SKM-1 treated with dmso at 0.1 percent for 144 hours (cell line): ENCODE results near the gene ADNP2.

Experiments used
- DNase-seq: peaks from one replicate; lab custom pipeline; 2025; ENCODE audit not compliant: unreplicated experiment; lab: John Stamatoyannopoulos, UW

ADNP2 gene

GRCh38 chr18:80171054-80171872 is 62.2 kb downstream of the ADNP2 start:
- peak; percentile 27 for DNase-seq

DNA sequence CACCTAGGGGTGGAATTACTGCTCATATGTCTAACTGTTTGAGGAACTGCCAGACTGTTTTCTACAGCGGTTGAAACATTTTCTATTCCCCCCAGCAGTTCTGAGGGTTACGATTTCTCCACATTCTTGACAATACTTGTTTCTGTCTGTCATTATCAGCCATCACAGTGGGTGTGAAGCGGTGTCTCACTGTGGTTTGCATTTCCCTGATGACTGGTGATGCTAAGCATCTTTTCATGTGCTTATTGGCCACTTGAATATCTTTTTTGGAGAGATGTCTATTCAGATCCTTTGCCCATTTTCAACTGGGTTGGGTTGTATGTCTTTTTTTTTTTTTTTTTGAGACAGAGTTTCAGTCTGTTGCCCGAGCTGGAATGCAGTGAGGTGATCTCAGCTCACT is 63.0 kb downstream of the ADNP2 start:
- no peak for DNase-seq

DNA sequence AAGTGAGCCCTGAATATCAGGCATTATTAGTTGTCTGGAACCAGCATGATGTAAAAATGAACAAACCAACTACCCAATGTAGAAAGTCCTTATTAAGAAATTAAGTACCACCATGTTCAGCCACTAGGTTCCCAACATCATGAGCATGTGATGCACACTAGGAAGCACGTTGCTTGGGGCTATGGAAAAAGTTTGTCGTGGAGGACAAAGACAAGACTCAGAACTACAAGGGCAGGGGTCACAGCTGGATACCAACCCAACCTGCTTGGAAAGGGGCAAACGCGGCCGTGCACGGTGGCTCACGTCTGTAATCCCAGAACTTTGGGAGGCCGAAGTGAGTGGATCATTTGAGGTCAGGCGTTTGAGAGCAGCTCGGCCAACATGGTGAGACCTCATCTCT is 64.0 kb downstream of the ADNP2 start:
- no peak for DNase-seq

DNA sequence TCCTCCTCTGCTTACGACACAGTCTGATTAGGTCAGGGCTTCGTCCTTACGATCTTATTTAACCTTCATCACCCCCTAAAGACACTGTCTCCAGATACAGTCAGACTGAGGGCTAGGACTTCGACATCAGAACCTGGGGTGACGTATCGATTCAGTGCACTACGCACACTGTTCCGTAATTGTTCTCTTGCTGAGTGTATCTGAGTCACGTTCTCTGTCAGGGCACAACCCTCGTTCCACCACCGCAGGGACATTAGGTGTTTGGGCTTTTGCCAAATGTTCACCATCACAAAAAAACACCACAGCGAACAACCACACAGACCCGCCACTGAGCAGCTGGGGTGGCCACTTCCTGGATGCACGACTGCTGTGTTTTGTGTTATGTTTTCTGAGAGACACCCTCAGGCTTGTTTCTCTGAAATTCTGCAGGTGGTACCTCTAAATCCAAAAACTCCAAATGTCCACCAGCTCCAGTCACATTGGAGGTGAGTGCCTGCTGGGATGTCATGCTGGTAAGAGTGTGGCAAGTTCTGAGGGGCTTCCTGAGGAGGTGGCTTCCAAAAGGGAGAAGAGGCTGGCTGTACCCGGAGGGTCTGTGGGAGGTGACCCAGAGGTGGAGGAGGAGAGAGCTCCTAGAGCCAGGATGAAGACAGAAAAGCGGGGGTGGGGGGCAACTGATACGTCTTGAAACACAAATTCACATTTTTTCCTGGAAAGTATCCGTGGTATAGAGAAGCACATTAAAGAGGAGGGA is 66.6 kb downstream of the ADNP2 start:
- no peak for DNase-seq

- DNase-seq: no peak
These were observed 67.4 kb downstream of the ADNP2 start for GRCh38 chr18:80176334-80177073.

GRCh38 chr18:80177128-80177527 is 68.1 kb downstream of the ADNP2 start:
- no peak for DNase-seq

GRCh38 chr18:80178935-80179818 is 70.1 kb downstream of the ADNP2 start:
- DNase-seq: no peak

DNA sequence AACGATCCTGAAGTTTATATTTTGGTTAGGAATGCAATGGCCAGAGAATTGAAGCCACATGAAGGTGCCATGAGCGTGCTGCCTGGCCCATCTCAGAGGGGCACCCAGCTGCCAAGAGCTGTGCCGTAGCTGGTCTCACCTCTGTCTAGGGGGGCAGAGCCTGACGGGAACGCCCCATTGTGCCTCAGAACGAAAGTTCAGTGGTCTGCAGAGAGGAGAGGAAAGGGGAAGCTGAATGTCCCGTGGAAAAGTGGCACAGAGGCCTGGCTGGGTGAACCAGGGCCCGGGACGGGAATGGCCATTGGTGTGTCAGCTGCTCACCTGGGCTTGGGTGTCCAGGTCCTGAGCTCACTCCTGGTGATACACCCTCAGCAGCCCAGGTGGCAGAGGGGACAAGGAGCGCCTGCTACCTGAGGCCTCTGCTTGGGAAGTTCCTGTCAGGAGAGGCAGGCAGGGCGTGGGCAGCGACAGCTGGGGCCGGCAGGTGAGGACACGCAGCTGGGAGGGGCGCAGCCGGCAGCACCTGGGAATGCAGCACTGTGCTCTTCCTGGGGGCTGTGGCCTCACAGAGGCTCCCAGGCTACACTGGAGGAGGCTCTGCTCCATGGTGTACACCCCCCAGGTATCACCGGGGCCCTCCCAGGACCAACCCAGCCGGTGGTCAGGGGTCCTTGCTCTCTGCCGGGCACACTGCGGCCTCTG is 70.9 kb downstream of the ADNP2 start:
- no peak for DNase-seq

GRCh38 chr18:80180778-80181564 is 71.9 kb downstream of the ADNP2 start:
- no peak for DNase-seq

GRCh38 chr18:80181642-80182461 is 72.8 kb downstream of the ADNP2 start:
- no peak for DNase-seq

GRCh38 chr18:80182855-80183254 is 73.8 kb downstream of the ADNP2 start:
- DNase-seq: no peak

DNA sequence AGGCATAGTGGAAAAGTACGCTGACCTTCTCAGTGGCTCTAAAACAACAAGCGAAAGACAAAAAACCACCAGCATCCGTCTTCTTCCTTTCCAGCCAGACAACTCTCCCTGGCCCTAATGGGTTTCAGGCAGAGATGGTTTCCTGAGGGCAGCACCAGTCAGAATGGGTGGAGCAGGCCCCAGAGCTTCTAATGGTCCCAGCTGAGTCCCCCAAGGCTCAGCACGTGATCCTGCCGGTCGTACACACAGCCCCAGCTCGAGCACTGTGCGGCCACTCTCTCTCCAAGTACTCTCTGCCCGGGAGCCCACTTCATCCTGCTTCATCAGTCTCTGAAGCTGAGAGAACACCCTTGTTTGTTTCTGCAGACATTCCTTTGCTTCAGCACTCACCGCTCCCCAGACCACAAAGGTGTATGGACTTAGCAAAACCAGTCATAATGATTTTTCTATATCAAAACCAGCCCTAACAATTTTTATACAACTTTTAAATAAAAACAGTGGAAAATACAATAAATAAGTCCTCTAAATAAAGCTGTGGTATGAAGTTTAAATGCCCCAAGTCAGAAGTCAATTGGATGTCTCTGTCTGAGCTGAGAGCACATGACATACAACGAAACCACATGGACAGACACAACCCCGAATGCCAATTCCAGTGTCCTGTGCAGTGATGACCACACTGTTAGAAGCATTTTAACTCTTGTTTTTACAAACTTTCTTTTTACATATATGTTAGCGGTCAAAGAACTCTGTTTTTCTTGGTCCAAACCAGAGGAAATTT is 74.4 kb downstream of the ADNP2 start:
- DNase-seq: no peak

DNA sequence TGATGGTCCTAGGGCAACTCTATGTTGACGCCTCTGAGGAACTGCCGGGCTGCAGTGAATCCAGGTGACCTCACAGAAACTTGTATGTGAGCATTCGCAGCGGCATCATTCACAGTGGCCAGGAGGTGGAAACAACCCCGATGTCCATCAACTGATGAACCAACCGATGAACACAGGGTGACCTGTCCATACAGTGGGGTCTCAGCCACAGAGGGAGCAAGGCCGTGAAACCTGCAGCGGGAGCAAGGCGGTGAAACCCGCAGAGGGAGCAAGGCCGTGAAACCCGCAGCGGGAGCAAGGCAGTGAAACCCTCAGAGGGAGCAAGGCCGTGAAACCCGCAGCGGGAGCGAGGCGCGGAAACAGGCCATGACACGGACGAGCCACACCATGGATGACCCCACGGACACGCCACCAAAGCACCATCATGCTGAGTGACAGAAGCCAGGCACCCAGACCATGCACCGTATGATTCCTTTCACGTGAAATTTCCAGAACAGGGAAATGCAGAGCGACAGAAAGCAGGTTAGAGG is 75.2 kb downstream of the ADNP2 start:
- no peak for DNase-seq

- DNase-seq: no peak
These were observed 76.5 kb downstream of the ADNP2 start for GRCh38 chr18:80185545-80185944.

GRCh38 chr18:80187956-80188642 is 79.0 kb downstream of the ADNP2 start:
- no peak for DNase-seq

- DNase-seq: no peak
These were observed 79.8 kb downstream of the ADNP2 start for GRCh38 chr18:80188643-80189530.
